Suppressor macrophage treated with lipopolysaccharide for 1 hour (primary cell): ENCODE measurements around the gene TFDP1.

Experiments
- DNase-seq, 3 donors: peaks; one replicate each; pipeline ENCODE4 v3.0.0-alpha.2; 2020 to 2022

Gene TFDP1

DNA sequence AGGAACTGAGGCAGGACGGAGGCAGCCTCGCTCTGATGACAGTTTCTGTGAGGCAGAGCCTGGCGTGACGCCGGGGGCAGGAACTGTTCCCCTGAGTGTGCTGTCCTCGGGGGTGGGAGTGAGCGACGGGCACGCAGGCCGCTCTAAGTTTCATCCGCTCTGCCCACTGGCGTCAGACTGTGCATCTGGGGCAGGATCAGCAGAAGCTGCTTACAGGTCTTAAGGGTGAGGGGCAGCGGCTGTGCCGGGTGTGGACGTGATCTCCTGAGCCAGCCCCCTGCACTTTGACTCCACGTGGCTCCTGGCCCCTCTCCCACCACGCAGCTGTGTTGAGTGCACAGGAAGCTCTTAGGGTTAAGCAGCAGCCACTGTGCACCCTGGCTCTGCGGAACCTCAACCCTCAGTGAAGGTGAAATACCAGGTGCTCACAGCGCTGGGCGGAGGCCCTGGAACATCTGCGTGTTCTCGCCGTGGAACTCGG lies 84.0 kb downstream of the TFDP1 start:
- no peak for DNase-seq

- no peak for DNase-seq
Measured at GRCh38 chr13:113669231-113669754, 84.7 kb downstream of the TFDP1 start.

DNA sequence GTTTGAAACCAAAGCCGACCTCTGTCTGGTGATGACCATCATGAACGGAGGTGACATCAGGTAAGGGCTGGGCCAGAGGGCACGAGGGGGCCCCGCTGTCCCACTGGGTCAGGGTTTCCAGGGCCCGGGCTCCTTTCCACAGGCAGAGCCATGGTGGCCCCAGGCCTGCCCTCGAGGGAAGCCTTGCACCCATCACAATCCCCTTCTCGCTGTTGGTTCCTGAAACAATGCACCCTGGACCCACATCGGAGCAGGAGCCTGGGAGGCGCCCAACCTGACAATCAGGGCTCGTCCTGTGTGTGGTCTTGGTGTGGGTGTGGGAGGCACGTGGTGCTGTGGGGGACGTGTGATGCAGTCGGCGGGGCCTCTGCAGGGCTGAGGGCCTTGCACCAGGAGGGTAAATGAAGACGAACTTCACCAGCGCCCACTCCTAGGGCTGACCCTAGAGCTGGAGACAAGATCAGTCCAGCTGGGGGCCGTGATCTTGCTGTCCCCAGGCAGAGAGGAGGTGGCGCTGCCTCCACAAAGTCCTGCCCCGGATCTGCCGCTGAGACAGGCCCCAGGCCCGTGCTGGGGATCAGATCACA lies 85.3 kb downstream of the TFDP1 start:
- no peak for DNase-seq

DNA sequence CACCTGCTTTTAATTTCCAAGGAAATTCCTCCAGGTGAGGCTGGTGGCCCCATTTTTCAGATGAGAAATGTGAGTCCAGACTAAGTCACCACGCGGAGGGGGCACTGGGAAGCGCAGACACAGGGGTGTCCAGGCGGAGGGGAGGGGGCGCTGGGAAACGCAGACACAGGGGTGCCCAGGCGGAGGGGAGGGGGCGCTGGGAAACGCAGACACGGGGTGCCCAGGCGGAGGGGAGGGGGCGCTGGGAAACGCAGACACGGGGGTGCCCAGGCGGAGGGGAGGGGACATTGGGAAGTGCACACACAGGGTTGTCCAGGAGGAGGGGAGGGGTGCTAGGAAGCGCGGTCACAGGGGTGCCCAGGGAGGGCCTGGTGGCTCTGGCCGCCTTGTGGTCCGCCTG lies 86.0 kb downstream of the TFDP1 start:
- no peak for DNase-seq

GRCh38 chr13:113671066-113672001 lies 86.8 kb downstream of the TFDP1 start:
- DNase-seq: no peak

DNA sequence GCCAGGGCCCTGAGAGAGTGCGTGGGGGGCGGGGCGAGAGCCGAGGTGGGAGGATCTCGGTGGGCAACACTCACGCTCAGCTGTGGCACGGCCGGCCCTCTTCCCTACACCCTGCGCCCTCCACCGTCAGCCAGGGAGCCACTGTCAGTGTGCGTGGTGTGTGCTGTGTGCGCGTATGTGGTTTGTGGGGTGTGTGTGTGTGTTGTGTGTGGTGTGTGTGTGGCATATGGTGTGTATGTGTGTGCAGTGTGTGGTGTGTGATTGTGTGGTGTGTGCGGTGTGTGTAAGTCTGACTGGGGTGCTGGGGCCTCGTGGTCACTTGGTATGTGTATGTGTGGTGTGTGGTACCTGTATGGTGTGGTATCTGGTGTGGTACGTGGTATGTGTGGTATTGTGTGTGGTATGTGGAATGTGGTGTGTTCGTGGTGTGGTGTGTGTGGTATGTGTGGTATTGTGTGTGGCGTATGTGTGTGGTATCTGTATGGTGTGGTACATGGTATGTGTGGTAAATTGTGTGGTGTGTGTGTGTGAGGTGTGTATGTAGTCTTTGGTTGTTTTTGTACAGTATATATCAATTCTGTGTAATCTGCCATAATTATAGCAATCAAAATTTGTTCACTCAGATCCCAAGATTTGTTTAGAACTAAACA lies 87.6 kb downstream of the TFDP1 start:
- DNase-seq: no peak
